Measurements from ENCODE around the gene PANX3. TPM values are rescaled to one million over a fixed set of nuclear protein-coding genes. Genes with fewer than 3 reads are reported as not detected.
A peak's percentile ranks its signal among the peaks of the same experiment; 100 is the strongest.

PANX3 gene
- total and polyA plus RNA-seq, 2 of the 13 experiments (the other 11 are each of a cell fraction or from before 2014, with no cell fraction given), result not detected

DNA sequence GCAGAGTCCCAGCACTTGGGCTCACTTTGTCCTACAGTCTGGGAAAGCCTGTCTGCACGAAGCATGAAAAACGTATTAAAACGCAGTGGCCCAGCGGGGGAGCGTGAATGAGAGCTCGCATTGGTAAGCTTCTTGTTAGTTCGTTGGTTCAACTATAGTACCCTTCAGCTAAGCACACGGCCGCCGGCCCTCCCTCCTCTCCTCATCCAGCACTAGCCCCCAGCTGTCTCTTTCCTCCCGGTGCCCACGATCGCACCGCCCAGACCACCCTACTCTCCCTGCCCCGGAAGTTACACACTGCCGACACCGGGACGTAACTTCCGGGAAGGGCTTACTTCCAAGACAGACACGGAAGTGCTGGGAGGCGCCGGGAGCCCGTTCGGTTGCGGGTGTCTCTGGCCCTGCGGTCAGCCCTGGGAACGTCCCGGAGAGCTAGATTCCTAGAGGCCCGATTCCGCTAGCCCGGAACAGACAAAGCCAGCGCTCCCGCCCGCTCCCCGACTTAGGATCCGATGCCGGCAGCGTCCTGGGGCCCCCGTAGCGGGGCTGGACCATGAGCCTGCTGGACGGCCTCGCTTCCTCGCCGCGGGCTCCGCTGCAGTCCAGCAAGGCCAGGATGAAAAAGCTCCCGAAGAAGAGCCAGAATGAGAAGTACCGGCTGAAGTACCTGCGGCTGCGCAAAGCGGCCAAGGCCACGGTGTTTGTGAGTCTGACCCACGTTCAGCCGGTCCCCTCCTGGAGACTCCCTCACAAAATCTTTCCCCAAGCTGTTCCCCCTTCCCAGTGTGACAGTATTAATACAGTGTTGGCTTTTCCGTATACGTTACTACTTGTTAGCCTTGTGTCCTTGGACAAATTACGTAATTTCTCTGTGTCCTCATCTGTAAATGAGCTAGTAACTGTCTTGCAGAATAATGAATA lies 11.6 kb downstream of the PANX3 start, which contains the start of gene TBRG1 (continued):
- TF ChIP-seq RERE (CRISPR knock-in tag; IDR thresholded peaks at IDR 0.05; ENCODE audit: low read depth) (no peak), TEF (CRISPR knock-in tag; IDR thresholded peaks at IDR 0.05) (no peak), HNRNPH1 (optimal IDR thresholded peaks at IDR 0.05; ENCODE audit: low read depth, low read length) (peak; percentile 87), ZNF331 (CRISPR knock-in tag; IDR thresholded peaks at IDR 0.05) (peak; percentile 52; the same call in 1 of the 2 replicates), ZNF383 (CRISPR knock-in tag; IDR thresholded peaks at IDR 0.05; ENCODE audit: borderline replicate concordance) (no peak), HOXA3 (CRISPR knock-in tag; IDR thresholded peaks at IDR 0.05) (peak; percentile 90), MAFG (CRISPR knock-in tag; IDR thresholded peaks at IDR 0.05) (no peak), FOXK2 (IDR thresholded peaks at IDR 0.05) (no peak), ATF4 (CRISPR knock-in tag; IDR thresholded peaks at IDR 0.05) (peak in 1 of 2 experiments; percentile 47; a peak in 2 of 4 replicates), PREB (CRISPR knock-in tag; IDR thresholded peaks at IDR 0.05) (no peak), ZNF607 (CRISPR knock-in tag; IDR thresholded peaks at IDR 0.05; ENCODE audit: borderline replicate concordance) (peak; percentile 83; the same call in 1 of the 2 replicates), ZBTB42 (CRISPR knock-in tag; IDR thresholded peaks at IDR 0.05) (no peak), TCF7 (IDR thresholded peaks at IDR 0.05; ENCODE audit: low read depth) (no peak), ZSCAN25 (CRISPR knock-in tag; IDR thresholded peaks at IDR 0.05) (peak; percentile 69; the same call in 1 of the 2 replicates), ZNF20 (CRISPR knock-in tag; IDR thresholded peaks at IDR 0.05) (no peak), ZNF282 (IDR thresholded peaks at IDR 0.05; ENCODE audit: partially characterized antibody) (no peak), ZFP36 (IDR thresholded peaks at IDR 0.05; ENCODE audit: borderline replicate concordance, low read depth, low read length, partially characterized antibody) (no peak), FOSL2 (CRISPR knock-in tag; IDR thresholded peaks at IDR 0.05) (no peak), ZNF337 (CRISPR knock-in tag; IDR thresholded peaks at IDR 0.05; ENCODE audit: borderline replicate concordance, low read depth) (0 out of 2 replicates have a peak, but pooled peaks have one; percentile 25), TEAD3 (CRISPR knock-in tag; optimal IDR thresholded peaks at IDR 0.05; ENCODE audit: borderline replicate concordance) (peak; percentile 38), SOX5 (CRISPR knock-in tag; IDR thresholded peaks at IDR 0.05; ENCODE audit: borderline replicate concordance) (0 out of 2 replicates have a peak, but pooled peaks have one; percentile 32), ZNF432 (CRISPR knock-in tag; IDR thresholded peaks at IDR 0.05; ENCODE audit: borderline replicate concordance) (no peak)
